GM18909 (cell line): Measurements from ENCODE around the gene GPC4.
"Not testable (repeated sequence)": the region's sequence is repeated elsewhere in the genome, so short reads cannot be mapped to it uniquely, and the experiment has no call there.

Source experiments
- ATAC-seq: cut with Tn5 transposase; IDR thresholded peaks from one replicate; pipeline ENCODE4 v1.9.1; 2021; ENCODE audit warnings: mild to moderate bottlenecking; ENCODE audit not compliant: unreplicated experiment, poor library complexity

The GPC4 gene

GRCh38 chrX:133308499-133308897 lies 106.8 kb downstream of the GPC4 start:
- ATAC-seq: no peak

GRCh38 chrX:133307637-133308498 lies 107.4 kb downstream of the GPC4 start:
- no peak for ATAC-seq

GRCh38 chrX:133307094-133307493 lies 108.2 kb downstream of the GPC4 start:
- no peak for ATAC-seq

GRCh38 chrX:133306316-133306715 lies 109.0 kb downstream of the GPC4 start:
- no peak for ATAC-seq

GRCh38 chrX:133305348-133305747 lies 109.9 kb downstream of the GPC4 start:
- ATAC-seq: no peak

- ATAC-seq: no peak
These were observed 112.4 kb downstream of the GPC4 start for GRCh38 chrX:133302775-133303445.

GRCh38 chrX:133300591-133300990 lies 114.7 kb downstream of the GPC4 start:
- no peak for ATAC-seq

GRCh38 chrX:133297284-133297683 lies 118.0 kb downstream of the GPC4 start:
- no peak for ATAC-seq

GRCh38 chrX:133294126-133294525 lies 121.2 kb downstream of the GPC4 start:
- ATAC-seq: no peak

GRCh38 chrX:133290076-133290475 lies 125.2 kb downstream of the GPC4 start:
- ATAC-seq: no peak

GRCh38 chrX:133287860-133288259 lies 127.4 kb downstream of the GPC4 start:
- ATAC-seq: no peak

GRCh38 chrX:133285341-133285740 lies 129.9 kb downstream of the GPC4 start:
- ATAC-seq: no peak

GRCh38 chrX:133279112-133279730 lies 136.1 kb downstream of the GPC4 start:
- ATAC-seq: not testable (repeated sequence)

- no peak for ATAC-seq
These were observed 142.1 kb downstream of the GPC4 start for GRCh38 chrX:133273180-133273579.

GRCh38 chrX:133269168-133269567 lies 146.1 kb downstream of the GPC4 start:
- no peak for ATAC-seq

GRCh38 chrX:133267621-133268020 lies 147.7 kb downstream of the GPC4 start:
- no peak for ATAC-seq

- no peak for ATAC-seq
These were observed 150.0 kb downstream of the GPC4 start for GRCh38 chrX:133265331-133265730.

- no peak for ATAC-seq
These were observed 156.8 kb downstream of the GPC4 start for GRCh38 chrX:133258481-133258880.

- ATAC-seq: no peak
These were observed 160.6 kb downstream of the GPC4 start for GRCh38 chrX:133254666-133255065.

- no peak for ATAC-seq
These were observed 164.1 kb downstream of the GPC4 start for GRCh38 chrX:133251204-133251603.
